Fibroblast of villous mesenchyme (primary cell): Measurements from ENCODE around the gene PITPNM1. TPM values are rescaled to one million over a fixed set of nuclear protein-coding genes. Genes with fewer than 3 reads are reported as not detected.

Experiments used
- DNase-seq: peaks from one replicate; pipeline ENCODE4 v3.0.0-alpha.2; 2010; ENCODE audit warnings: low read depth
- H3K4me3 ChIP-seq: 2 replicates; pipeline ENCODE4 v1.5.1; 2011; ENCODE audit warnings: low read depth, mild to moderate bottlenecking, low read length
- CTCF ChIP-seq: IDR thresholded peaks from 2 replicates; pipeline ENCODE4 v1.5.1; 2012; ENCODE audit warnings: low read depth, mild to moderate bottlenecking, low read length; ENCODE audit not compliant: insufficient read depth
- total RNA-seq: library from RNA; depleted of rRNA; stranded (reverse); fragments of >200 nt; gene quantifications from 2 replicates; pipeline ENCODE4 v1.2.3, GENCODE V29; 2012

PITPNM1 gene
- total RNA-seq, 1 donor: 22.9 TPM

DNA sequence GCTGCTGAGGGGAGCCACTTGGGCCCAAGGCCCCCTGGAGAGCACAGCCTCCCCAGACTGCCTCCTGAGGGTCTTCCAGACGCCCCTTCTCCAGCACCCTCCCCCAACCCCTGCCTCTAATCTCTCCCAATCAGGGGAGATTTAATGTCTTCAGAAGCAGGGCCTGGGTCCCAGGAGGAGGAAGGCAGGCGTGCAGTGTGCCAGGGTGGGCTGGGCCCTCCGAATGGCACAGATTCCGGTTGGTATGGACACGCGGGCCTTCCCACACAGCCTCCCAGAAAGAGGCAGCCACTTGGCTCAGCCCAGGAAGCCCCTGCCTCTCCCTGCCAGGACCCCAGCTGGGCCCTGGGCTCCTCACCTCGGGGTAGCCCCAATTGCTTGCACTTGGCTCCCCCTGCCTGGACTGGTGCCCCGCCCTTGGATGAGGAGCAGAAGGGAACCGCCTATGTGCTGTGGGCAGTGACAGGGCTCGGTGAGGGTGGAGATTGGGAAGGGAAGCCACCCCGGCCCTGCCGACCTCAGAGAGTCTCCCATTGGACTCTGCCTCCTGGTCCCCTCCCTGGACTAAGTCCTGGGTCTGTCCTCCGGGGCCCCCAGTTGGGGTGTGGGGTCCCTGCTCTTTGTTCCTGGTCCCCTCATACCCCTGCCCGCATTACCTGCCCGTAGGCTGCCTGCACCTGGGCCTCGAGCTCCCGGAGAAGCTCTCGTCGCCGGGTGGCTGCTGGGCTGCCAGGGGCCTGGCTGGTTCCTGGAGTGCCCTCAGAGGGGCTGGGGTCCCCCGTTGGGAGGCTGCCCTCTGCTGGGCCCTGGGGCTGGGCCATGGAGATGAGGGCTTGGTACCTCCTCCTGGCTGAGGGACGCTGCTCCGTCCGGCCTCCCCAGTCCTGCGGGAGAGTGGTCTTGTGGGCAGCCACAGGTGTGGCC, 18.7 kb upstream of the PITPNM1 start:
- TF ChIP-seq CTCF: no peak
- DNase-seq: no peak
- H3K4me3 ChIP-seq: no peak overlapping the region

GRCh38 chr11:67522844-67523555, 17.8 kb upstream of the PITPNM1 start, which contains the start of gene CABP2:
Gene CABP2, minus strand, starts transcription at chr11:67523446. Its CDS starts 120 bp downstream, at chr11:67523326.
- no peak for TF ChIP-seq CTCF
- DNase-seq: no peak
- no peak within 1 kb of the TSS for H3K4me3 ChIP-seq

GRCh38 chr11:67522338-67522737, 17.2 kb upstream of the PITPNM1 start:
- no peak for TF ChIP-seq CTCF
- DNase-seq: no peak
- H3K4me3 ChIP-seq: no peak overlapping the region

GRCh38 chr11:67521924-67522323, 16.8 kb upstream of the PITPNM1 start:
- TF ChIP-seq CTCF: no peak
- no peak for DNase-seq
- no peak overlapping the region for H3K4me3 ChIP-seq

DNA sequence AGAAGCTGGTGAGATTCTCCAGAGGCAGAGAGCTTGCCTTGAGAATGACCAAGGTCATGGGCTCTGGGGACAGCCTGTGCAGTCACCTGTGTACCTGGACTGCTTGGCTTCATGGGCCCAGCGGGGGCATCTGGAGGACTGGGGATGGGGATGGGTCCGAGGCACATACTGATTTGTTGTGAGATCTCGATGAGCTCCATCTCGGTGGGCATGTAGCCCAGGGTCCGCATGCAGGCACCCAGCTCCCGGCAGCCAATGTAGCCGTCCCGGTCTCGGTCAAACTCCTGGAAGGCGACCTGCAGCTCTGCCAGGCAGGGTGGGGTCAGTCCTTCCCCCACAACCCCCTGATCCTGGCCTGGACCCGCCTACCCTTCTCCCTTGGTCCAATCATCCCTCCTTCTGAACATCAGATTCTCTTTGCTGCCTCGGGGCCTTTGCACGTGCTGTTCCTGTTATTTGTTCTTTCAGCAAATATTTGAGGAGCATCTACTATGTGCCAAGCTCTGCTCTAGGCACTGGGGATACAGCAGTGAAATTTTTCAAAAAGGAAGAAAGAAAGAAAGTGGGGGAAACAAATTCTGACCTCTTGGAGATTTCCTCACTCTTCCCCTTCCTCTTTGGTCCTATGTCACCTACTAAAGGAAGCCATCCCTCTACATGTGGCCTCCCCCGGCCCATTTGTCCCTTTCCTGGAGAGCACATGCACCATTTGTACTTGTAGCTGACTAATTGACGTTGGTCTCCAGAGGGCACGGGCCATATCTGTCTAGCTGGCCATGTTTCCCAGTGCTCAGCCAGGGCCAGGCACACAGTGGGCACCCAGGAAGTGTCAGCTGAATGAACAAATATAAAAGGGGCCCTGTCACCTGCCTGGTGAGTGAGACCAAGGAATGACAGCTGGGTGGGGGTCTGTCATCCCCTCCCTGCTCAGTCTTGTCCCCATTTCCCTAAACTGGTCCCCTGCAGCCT, 16.0 kb upstream of the PITPNM1 start:
- TF ChIP-seq CTCF: no peak
- no peak for DNase-seq
- no peak overlapping the region for H3K4me3 ChIP-seq

DNA sequence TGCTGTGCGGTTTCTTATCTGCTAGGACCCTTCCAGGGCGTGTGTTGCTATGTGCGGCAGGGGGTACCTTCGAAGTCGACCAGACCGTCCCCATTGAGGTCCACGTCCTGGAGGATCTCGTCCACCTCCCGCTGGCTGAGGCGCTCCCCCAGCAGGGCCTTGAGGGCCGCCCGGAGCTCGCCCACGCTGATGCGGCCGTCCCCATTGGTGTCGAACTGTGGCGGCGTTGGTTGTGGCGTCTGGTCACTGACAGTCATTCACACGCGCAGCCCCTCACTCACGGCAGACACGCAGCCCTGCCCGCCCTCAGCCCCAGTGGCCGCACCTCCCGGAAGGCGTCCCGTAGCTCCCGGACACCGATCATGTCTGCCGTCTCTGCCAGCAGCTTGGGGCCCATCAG, 14.6 kb upstream of the PITPNM1 start:
- DNase-seq: no peak
- no peak for TF ChIP-seq CTCF
- H3K4me3 ChIP-seq: no peak overlapping the region
